Calu3 (cell line): Measurements from ENCODE around the gene EPB41L2. TPM values are rescaled to one million over a fixed set of nuclear protein-coding genes. Genes with fewer than 3 reads are reported as not detected.
A peak's percentile ranks its signal among the peaks of the same experiment; 100 is the strongest.

Experiments used
- BruUV-seq: library from RNA; stranded (reverse); fragments of 400-500 nt; replicated peaks from 2 replicates; lab custom pipeline; 2021; lab: Mats Ljungman, UMichigan
- CTCF ChIA-PET: fragments of 300-600 bp; sonication (Branson Sonifier 250); formaldehyde crosslinking; loops from one replicate; lab custom pipeline; 2022; ENCODE audit warnings: antibody characterized with exemption; lab: Charles Lee
- DNase-seq: peaks from one replicate; pipeline ENCODE4 v3.0.0; 2022
- H3K27ac Mint-ChIP-seq: one replicate; pipeline ENCODE4 v1.8.0; 2022; ENCODE audit warnings: mixed read lengths; ENCODE audit not compliant: unreplicated experiment
- H3K27me3 Mint-ChIP-seq: one replicate; pipeline ENCODE4 v1.8.0; 2022; ENCODE audit warnings: mixed read lengths; ENCODE audit not compliant: unreplicated experiment
- H3K36me3 Mint-ChIP-seq: one replicate; pipeline ENCODE4 v1.8.0; 2022; ENCODE audit warnings: mild to moderate bottlenecking, moderate library complexity, mixed read lengths; ENCODE audit not compliant: insufficient read depth, unreplicated experiment
- H3K4me1 Mint-ChIP-seq: one replicate; pipeline ENCODE4 v1.8.0; 2022; ENCODE audit warnings: mild to moderate bottlenecking, low read depth, mixed read lengths; ENCODE audit not compliant: unreplicated experiment
- H3K4me3 Mint-ChIP-seq: one replicate; pipeline ENCODE4 v1.8.0; 2022; ENCODE audit warnings: mild to moderate bottlenecking, low read depth, moderate library complexity, mixed read lengths; ENCODE audit not compliant: unreplicated experiment
- H3K9me3 Mint-ChIP-seq: one replicate; pipeline ENCODE4 v1.8.0; 2022; ENCODE audit warnings: low read depth, mixed read lengths; ENCODE audit not compliant: unreplicated experiment
- CTCF ChIP-seq: fragments of 200-600 bp; IDR thresholded peaks from one replicate; pipeline ENCODE4 v1.8.0; 2022; ENCODE audit warnings: antibody characterized with exemption; ENCODE audit not compliant: unreplicated experiment
- intact Hi-C: fragments of 100-400 bp; cut with micrococcal nuclease; formaldehyde crosslinking; loops from one replicate; pipeline ENCODE4 v1.10.0; 2022; ENCODE audit not compliant: unreplicated experiment
- total RNA-seq: library from RNA; stranded (reverse); gene quantifications from 2 replicates; pipeline ENCODE4 v1.2.3, GENCODE V29; 2022

Gene EPB41L2
- total RNA-seq, 1 experiment from 2014 or later, result 332 TPM

DNA sequence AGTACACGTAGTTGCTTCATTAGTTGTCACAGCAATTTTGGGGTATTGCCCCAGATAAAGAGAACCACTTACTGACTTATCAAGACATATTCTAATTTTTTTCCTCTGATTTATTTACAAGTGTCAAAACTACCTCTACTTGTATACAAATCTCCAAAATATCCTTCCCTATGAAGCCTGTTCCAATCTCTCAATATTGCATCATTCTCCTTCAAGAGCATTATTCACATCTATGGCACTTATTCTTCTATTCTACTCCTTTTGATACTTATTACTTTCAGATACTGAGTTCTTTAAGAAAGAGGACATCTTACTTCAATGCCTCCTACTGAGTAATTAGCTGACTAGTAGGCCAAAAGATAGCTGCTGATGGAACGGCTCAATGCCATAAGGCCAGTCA, 130.6 kb downstream of the EPB41L2 start:
- H3K4me3 Mint-ChIP-seq, result no peak overlapping the region
- no TSS peak for BruUV-seq
- DNase-seq, result no peak
- no peaks in the 10 kb centered on the region for H3K27me3 Mint-ChIP-seq
- no peaks in the 10 kb centered on the region for H3K9me3 Mint-ChIP-seq
- H3K4me1 Mint-ChIP-seq, result peaks cover 62% of the 10 kb centered on the region
- H3K27ac Mint-ChIP-seq, result peak overlapping the region; percentile 27
- intact Hi-C loops, result no loop called here
- no peak for TF ChIP-seq CTCF
- H3K36me3 Mint-ChIP-seq, result no peaks in the 10 kb centered on the region
- CTCF ChIA-PET, result no interaction called here

DNA sequence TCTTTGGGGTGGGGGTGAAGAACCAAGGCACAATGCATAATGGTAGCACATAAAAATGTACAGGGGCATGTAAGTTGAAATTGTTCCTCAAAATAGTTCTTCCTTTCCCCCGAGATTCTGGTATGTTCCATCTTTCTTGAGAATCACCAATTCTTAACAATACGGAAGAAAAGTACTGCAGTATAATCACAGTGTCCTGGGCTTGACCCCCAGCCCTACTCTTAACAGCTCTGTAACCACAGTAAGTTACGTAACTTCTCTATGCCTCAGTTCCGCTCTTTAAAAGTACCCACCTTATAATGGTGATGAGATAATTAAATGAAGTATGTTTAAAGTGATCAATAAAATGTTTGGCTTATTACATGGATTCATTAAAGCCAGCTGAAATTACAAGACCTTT, 131.4 kb downstream of the EPB41L2 start:
- no peak for TF ChIP-seq CTCF
- Mint-ChIP-seq H3K4me1 (peaks cover 66% of the 10 kb centered on the region), H3K27me3 (no peaks in the 10 kb centered on the region), H3K27ac (no peak overlapping the region), H3K36me3 (no peaks in the 10 kb centered on the region), H3K4me3 (no peak overlapping the region), H3K9me3 (no peaks in the 10 kb centered on the region)
- CTCF ChIA-PET, result no interaction called here
- DNase-seq, result no peak
- intact Hi-C loops, result no loop called here
- BruUV-seq, result no TSS peak

GRCh38 chr6:130929036-130929678, 133.9 kb downstream of the EPB41L2 start:
- intact Hi-C loops, result no loop called here
- Mint-ChIP-seq H3K27me3 (no peaks in the 10 kb centered on the region), H3K36me3 (no peaks in the 10 kb centered on the region), H3K9me3 (no peaks in the 10 kb centered on the region), H3K27ac (no peak overlapping the region), H3K4me1 (peaks cover 46% of the 10 kb centered on the region), H3K4me3 (no peak overlapping the region)
- no peak for TF ChIP-seq CTCF
- no peak for DNase-seq
- no TSS peak for BruUV-seq
- CTCF ChIA-PET, result interaction anchor here (0.6 kb wide), 1 partner anchor 33 kb away, joined by 3 read pairs; no protein-coding TSS in a partner anchor

- Mint-ChIP-seq H3K4me1 (peaks cover 42% of the 10 kb centered on the region), H3K4me3 (no peak overlapping the region), H3K36me3 (no peaks in the 10 kb centered on the region), H3K27ac (no peak overlapping the region), H3K9me3 (no peaks in the 10 kb centered on the region), H3K27me3 (no peaks in the 10 kb centered on the region)
- CTCF ChIA-PET, result interaction anchor here (1.3 kb wide), 1 partner anchor 43 kb away, joined by 4 read pairs; no protein-coding TSS in a partner anchor
- TF ChIP-seq CTCF, result no peak
- intact Hi-C loops, result no loop called here
- no peak for DNase-seq
- BruUV-seq, result no TSS peak
Measured at GRCh38 chr6:130928158-130928912, 134.7 kb downstream of the EPB41L2 start.
